T-cell (primary cell): ENCODE data around the gene ERCC4. TPM values are rescaled to one million over a fixed set of nuclear protein-coding genes. Genes with fewer than 3 reads are reported as not detected.

ENCODE experiments used
- ATAC-seq, 4 experiments: fragments of 200-7000 bp in 3 of 4; fragments of 150-1000 bp in 1 of 4; cut with Tn5 transposase; replicated peaks in 1 of 4; 1 replicate in 3 of 4; 2 replicates in 1 of 4; pipeline ENCODE4 v1.10.0; 2021; ENCODE audit warnings: moderate library complexity in 3 of 4, mild to moderate bottlenecking in 2 of 4, moderate number of reproducible peaks in 1 of 4
- CTCF ChIA-PET, 2 donors: fragments of 300-600 bp; sonication (Branson Sonifier 250); formaldehyde crosslinking; loops; one replicate each; lab custom pipeline; 2022; ENCODE audit warnings: antibody characterized with exemption in 2 of 2; lab: Charles Lee
- POLR2A ChIA-PET, 2 donors: fragments of 300-600 bp; sonication (Branson Sonifier 250); formaldehyde crosslinking; loops; one replicate each; lab custom pipeline; 2022; ENCODE audit warnings: antibody characterized with exemption in 2 of 2; lab: Charles Lee
- DNase-seq, 35 experiments: peaks; one replicate each; pipeline versions ENCODE4 v3.0.0 to v3.0.0-alpha.2; 2013 to 2023
- H3K27ac ChIP-seq: one replicate; pipeline ENCODE4 v1.5.1; 2013; ENCODE audit warnings: low read length
- H3K27me3 ChIP-seq, 2 experiments: replicated peaks in 1 of 2; 1 replicate in 1 of 2; 2 replicates in 1 of 2; pipeline versions ENCODE4 v1.6.1 to v1.7.0; 2013; ENCODE audit warnings: low read length in 1 of 2, mixed read lengths in 1 of 2; ENCODE audit not compliant: control insufficient read depth in 2 of 2, insufficient read depth in 2 of 2; ENCODE audit errors: extremely low read depth in 1 of 2
- H3K36me3 ChIP-seq, 2 donors: 1 replicate in 1 of 2; 2 replicates in 1 of 2; pipeline versions ENCODE4 v1.6.1 to v1.7.0; 2013; ENCODE audit warnings: low read length in 1 of 2; ENCODE audit not compliant: control insufficient read depth in 2 of 2, insufficient read depth in 1 of 2; ENCODE audit errors: extremely low read depth in 1 of 2
- H3K4me1 ChIP-seq, 2 experiments: 1 replicate in 1 of 2; 2 replicates in 1 of 2; pipeline versions ENCODE4 v1.6.1 to v1.7.0; 2013; ENCODE audit warnings: low read length in 2 of 2, mixed read lengths in 1 of 2; ENCODE audit not compliant: insufficient read depth in 2 of 2, control insufficient read depth in 1 of 2; ENCODE audit errors: extremely low read depth in 1 of 2
- H3K4me3 ChIP-seq, 2 donors: 1 replicate in 1 of 2; 2 replicates in 1 of 2; pipeline versions ENCODE4 v1.5.1 to v1.7.0; 2013; ENCODE audit warnings: mild to moderate bottlenecking in 2 of 2, low read length in 1 of 2, moderate library complexity in 1 of 2; ENCODE audit not compliant: control insufficient read depth in 1 of 2; ENCODE audit errors: extremely low read depth in 1 of 2
- H3K9me3 ChIP-seq: 2 replicates; pipeline ENCODE4 v1.7.0; 2013
- H3K27ac Mint-ChIP-seq, 2 donors: one replicate each; pipeline ENCODE4 v1.8.0; 2020 to 2021; ENCODE audit warnings: mild to moderate bottlenecking in 2 of 2, mixed read lengths in 2 of 2
- H3K27me3 Mint-ChIP-seq, 2 donors: one replicate each; pipeline ENCODE4 v1.8.0; 2021 to 2022; ENCODE audit warnings: mixed read lengths in 2 of 2
- H3K36me3 Mint-ChIP-seq: one replicate; pipeline ENCODE4 v1.8.0; 2021; ENCODE audit warnings: mixed read lengths
- H3K4me1 Mint-ChIP-seq, 3 donors: one replicate each; pipeline ENCODE4 v1.8.0; 2020 to 2022; ENCODE audit warnings: mixed read lengths in 3 of 3, mild to moderate bottlenecking in 1 of 3
- H3K4me3 Mint-ChIP-seq, 3 donors: one replicate each; pipeline ENCODE4 v1.8.0; 2020 to 2022; ENCODE audit warnings: mild to moderate bottlenecking in 3 of 3, mixed read lengths in 3 of 3, moderate library complexity in 3 of 3
- H3K9me3 Mint-ChIP-seq, 3 donors: one replicate each; pipeline ENCODE4 v1.8.0; 2020 to 2022; ENCODE audit warnings: mixed read lengths in 3 of 3
- WGBS: methylation state at CpG from one replicate; pipeline ENCODE4 v1.1.5; 2013; ENCODE audit warnings: missing lambda C conversion rate; ENCODE audit not compliant: insufficient coverage; 5-methylcytosine and 5-hydroxymethylcytosine counted together
- total RNA-seq, 35 experiments: library from RNA in 6 of 35; stranded (reverse) in 6 of 35; fragments of 120-200 nt in 1 of 35; gene quantifications; one replicate each; pipeline versions ENCODE4 v1.2.1 to v1.2.4 and lab custom pipeline; 2013 to 2026

Gene ERCC4
- total RNA-seq, 5 donors from 2014 or later (not counting 1 experiment from before 2014, with no cell fraction given) = 11.6 to 13.7 (median 13.3) TPM

GRCh38 chr16:13956635-13957196, 36.8 kb downstream of the ERCC4 start:
- Histone ChIP-seq H3K9me3 (no peaks in the 10 kb centered on the region), H3K4me3 (peak overlapping the region in 1 of 2 donors; percentile 8), H3K27me3 (peaks cover 0 to 3% of the 10 kb centered on the region in 2 experiments), H3K36me3 (no peaks in the 10 kb centered on the region), H3K27ac (no peak overlapping the region), H3K4me1 (peaks cover 0 to 9% of the 10 kb centered on the region in 2 experiments)
- ChIA-PET CTCF (no interaction called here), POLR2A (interaction anchor here in 1 of 2 donors (0.6 kb wide), 1 partner anchor 33 kb away, joined by 4 read pairs; no protein-coding TSS in a partner anchor)
- H3K4me1 Mint-ChIP-seq = peaks cover 6 to 18% (median 14%) of the 10 kb centered on the region in 3 donors
- H3K36me3 Mint-ChIP-seq = peaks cover 5% of the 10 kb centered on the region
- peak overlapping the region; percentile 61 to 67 (median 65) for H3K4me3 Mint-ChIP-seq
- ATAC-seq (no peak), DNase-seq (no peak)
- peak overlapping the region; percentile 34 to 51 for H3K27ac Mint-ChIP-seq
- WGBS = 34% methylated on average over 2 of the region's 14 CpGs
- peaks cover 14 to 26% of the 10 kb centered on the region in 2 donors for H3K27me3 Mint-ChIP-seq
- no peaks in the 10 kb centered on the region for H3K9me3 Mint-ChIP-seq

GRCh38 chr16:13957197-13958078, 37.5 kb downstream of the ERCC4 start:
- peaks cover 0 to 3% of the 10 kb centered on the region in 2 experiments for H3K27me3 ChIP-seq
- peaks cover 0 to 9% of the 10 kb centered on the region in 2 experiments for H3K4me1 ChIP-seq
- H3K4me3 ChIP-seq = peak overlapping the region in 1 of 2 donors; percentile 8
- peaks cover 3% of the 10 kb centered on the region for H3K36me3 Mint-ChIP-seq
- ATAC-seq (peak in 2 of 4 experiments; percentile 40 to 52), DNase-seq (peak in 1 of 35 experiments; percentile 8)
- no peaks in the 10 kb centered on the region for H3K9me3 ChIP-seq
- H3K27ac ChIP-seq = no peak overlapping the region
- peak overlapping the region; percentile 61 to 67 (median 65) for H3K4me3 Mint-ChIP-seq
- peaks cover 14 to 28% of the 10 kb centered on the region in 2 donors for H3K27me3 Mint-ChIP-seq
- H3K27ac Mint-ChIP-seq = peak overlapping the region; percentile 43 to 59
- no peaks in the 10 kb centered on the region for H3K9me3 Mint-ChIP-seq
- 73% methylated on average over 3 of the region's 14 CpGs for WGBS
- no peaks in the 10 kb centered on the region for H3K36me3 ChIP-seq
- ChIA-PET CTCF (no interaction called here), POLR2A (interaction anchor here in 1 of 2 donors (0.6 kb wide), 1 partner anchor 34 kb away, joined by 4 read pairs; no protein-coding TSS in a partner anchor)
- peaks cover 6 to 18% (median 14%) of the 10 kb centered on the region in 3 donors for H3K4me1 Mint-ChIP-seq

- no peaks in the 10 kb centered on the region for H3K36me3 ChIP-seq
- H3K4me1 ChIP-seq = peaks cover 0 to 9% of the 10 kb centered on the region in 2 experiments
- peaks cover 6 to 18% (median 14%) of the 10 kb centered on the region in 3 donors for H3K4me1 Mint-ChIP-seq
- no CpG with 5 or more reads among the region's 4 CpGs for WGBS
- no peaks in the 10 kb centered on the region for H3K9me3 Mint-ChIP-seq
- H3K27ac Mint-ChIP-seq = no peak overlapping the region
- POLR2A ChIA-PET = no interaction called here
- CTCF ChIA-PET = no interaction called here
- no peaks in the 10 kb centered on the region for H3K36me3 Mint-ChIP-seq
- peaks cover 14 to 32% of the 10 kb centered on the region in 2 donors for H3K27me3 Mint-ChIP-seq
- peaks cover 0 to 3% of the 10 kb centered on the region in 2 experiments for H3K27me3 ChIP-seq
- DNase-seq = no peak
- no peak overlapping the region for H3K27ac ChIP-seq
- H3K4me3 Mint-ChIP-seq = no peak overlapping the region
- no peak overlapping the region for H3K4me3 ChIP-seq
- ATAC-seq = no peak
- H3K9me3 ChIP-seq = no peaks in the 10 kb centered on the region
Measured at GRCh38 chr16:13958474-13958873, 38.5 kb downstream of the ERCC4 start.

GRCh38 chr16:13959626-13960025, 39.7 kb downstream of the ERCC4 start:
- no peak for ATAC-seq
- Histone ChIP-seq H3K27me3 (peaks cover 0 to 3% of the 10 kb centered on the region in 2 experiments), H3K36me3 (no peaks in the 10 kb centered on the region), H3K27ac (no peak overlapping the region), H3K4me1 (peaks cover 0 to 9% of the 10 kb centered on the region in 2 experiments), H3K4me3 (no peak overlapping the region), H3K9me3 (no peaks in the 10 kb centered on the region)
- DNase-seq = no peak
- H3K36me3 Mint-ChIP-seq = no peaks in the 10 kb centered on the region
- no peaks in the 10 kb centered on the region for H3K9me3 Mint-ChIP-seq
- POLR2A ChIA-PET = no interaction called here
- H3K27ac Mint-ChIP-seq = no peak overlapping the region
- peaks cover 14 to 37% of the 10 kb centered on the region in 2 donors for H3K27me3 Mint-ChIP-seq
- WGBS = 97% methylated on average over 5 of the region's 8 CpGs
- CTCF ChIA-PET = no interaction called here
- no peak overlapping the region for H3K4me3 Mint-ChIP-seq
- peaks cover 6 to 18% (median 14%) of the 10 kb centered on the region in 3 donors for H3K4me1 Mint-ChIP-seq

GRCh38 chr16:13961099-13961811, 41.3 kb downstream of the ERCC4 start:
- Mint-ChIP-seq H3K9me3 (no peaks in the 10 kb centered on the region), H3K27me3 (peaks cover 11 to 28% of the 10 kb centered on the region in 2 donors), H3K27ac (no peak overlapping the region), H3K4me3 (no peak overlapping the region), H3K36me3 (no peaks in the 10 kb centered on the region), H3K4me1 (peaks cover 0 to 12% (median 11%) of the 10 kb centered on the region in 3 donors)
- ChIA-PET POLR2A (no interaction called here), CTCF (no interaction called here)
- WGBS = 83% methylated on average over 5 of the region's 8 CpGs
- no peaks in the 10 kb centered on the region for H3K9me3 ChIP-seq
- DNase-seq (no peak), ATAC-seq (no peak)
- peaks cover 0 to 8% of the 10 kb centered on the region in 2 experiments for H3K4me1 ChIP-seq
- no peaks in the 10 kb centered on the region for H3K27me3 ChIP-seq
- H3K4me3 ChIP-seq = no peak overlapping the region
- H3K36me3 ChIP-seq = no peaks in the 10 kb centered on the region
- no peak overlapping the region for H3K27ac ChIP-seq

- Mint-ChIP-seq H3K4me3 (no peak overlapping the region), H3K4me1 (peaks cover 0 to 7% (median 6%) of the 10 kb centered on the region in 3 donors), H3K27ac (no peak overlapping the region), H3K27me3 (peaks cover 12 to 28% of the 10 kb centered on the region in 2 donors), H3K9me3 (peaks cover 0 to 3% (median 0%) of the 10 kb centered on the region in 3 donors), H3K36me3 (no peaks in the 10 kb centered on the region)
- WGBS = no CpG with 5 or more reads among the region's 1 CpG
- Histone ChIP-seq H3K27me3 (no peaks in the 10 kb centered on the region), H3K4me3 (no peak overlapping the region), H3K36me3 (no peaks in the 10 kb centered on the region), H3K9me3 (no peaks in the 10 kb centered on the region), H3K27ac (no peak overlapping the region), H3K4me1 (peaks cover 0 to 5% of the 10 kb centered on the region in 2 experiments)
- DNase-seq (no peak), ATAC-seq (no peak)
- CTCF ChIA-PET = no interaction called here
- POLR2A ChIA-PET = no interaction called here
Measured at GRCh38 chr16:13962232-13962631, 42.3 kb downstream of the ERCC4 start.
